NCI-H1930 (cell line): ENCODE results near the gene DNAH7.

Source experiments
- DNase-seq, 2 experiments: peaks; one replicate each; lab custom pipeline; 2025; lab: John Stamatoyannopoulos, UW

Gene DNAH7

GRCh38 chr2:196077821-196078220 lies 9.2 kb upstream of the DNAH7 start:
- no peak for DNase-seq

- no peak for DNase-seq
Measured at GRCh38 chr2:196076778-196077568, 8.3 kb upstream of the DNAH7 start.

- no peak for DNase-seq
Measured at GRCh38 chr2:196075196-196075595, 6.6 kb upstream of the DNAH7 start.

GRCh38 chr2:196074631-196075030 lies 6.0 kb upstream of the DNAH7 start:
- DNase-seq = no peak

- no peak for DNase-seq
Measured at GRCh38 chr2:196073521-196073920, 4.9 kb upstream of the DNAH7 start.

GRCh38 chr2:196067088-196067382 lies 1.6 kb downstream of the DNAH7 start:
- no peak for DNase-seq

- no peak for DNase-seq
Measured at GRCh38 chr2:196066291-196067087, 2.1 kb downstream of the DNAH7 start.

GRCh38 chr2:196063773-196064172 lies 4.9 kb downstream of the DNAH7 start:
- DNase-seq = no peak

GRCh38 chr2:196059491-196059960 lies 9.1 kb downstream of the DNAH7 start:
- DNase-seq = no peak

GRCh38 chr2:196054631-196055030 lies 14.0 kb downstream of the DNAH7 start:
- DNase-seq = no peak

- no peak for DNase-seq
Measured at GRCh38 chr2:196046123-196046917, 22.3 kb downstream of the DNAH7 start.

GRCh38 chr2:196041786-196042185 lies 26.9 kb downstream of the DNAH7 start:
- no peak for DNase-seq

- DNase-seq = no peak
Measured at GRCh38 chr2:196040218-196040617, 28.4 kb downstream of the DNAH7 start.

- DNase-seq = no peak
Measured at GRCh38 chr2:196036442-196036841, 32.2 kb downstream of the DNAH7 start.

- no peak for DNase-seq
Measured at GRCh38 chr2:196018037-196018436, 50.6 kb downstream of the DNAH7 start.

- DNase-seq = no peak
Measured at GRCh38 chr2:196012314-196012713, 56.3 kb downstream of the DNAH7 start.

- no peak for DNase-seq
Measured at GRCh38 chr2:196000551-196000950, 68.1 kb downstream of the DNAH7 start.

- no peak for DNase-seq
Measured at GRCh38 chr2:195998070-195998469, 70.6 kb downstream of the DNAH7 start.

- no peak for DNase-seq
Measured at GRCh38 chr2:195995499-195995898, 73.1 kb downstream of the DNAH7 start.

- no peak for DNase-seq
Measured at GRCh38 chr2:195993623-195994022, 75.0 kb downstream of the DNAH7 start.

GRCh38 chr2:195985741-195986140 lies 82.9 kb downstream of the DNAH7 start:
- DNase-seq = no peak

GRCh38 chr2:195984923-195985726 lies 83.5 kb downstream of the DNAH7 start:
- DNase-seq = no peak
